GM13977 (cell line): ENCODE results near the gene LCE1A.

Experiments
- DNase-seq: peaks from one replicate; pipeline ENCODE4 v3.0.0; 2012; ENCODE audit warnings: low spot score
- in situ Hi-C: fragments of 300-500 bp; cut with MboI; formaldehyde crosslinking; loops from one replicate; pipeline ENCODE4 v1.12.0; 2022; ENCODE audit warnings: low sequenced_read_pairs, low pct_unique_long_range_greater_than_20kb, mixed read lengths, inconsistent platforms; ENCODE audit not compliant: unreplicated experiment
- TF ChIP-seq, protein P1 (sequence below): IDR thresholded peaks from 2 replicates; pipeline ENCODE4 v1.5.1; 2012; ENCODE audit warnings: mild to moderate bottlenecking, control low read depth; ENCODE audit not compliant: insufficient read depth; ENCODE audit errors: extremely low read depth, missing control alignments

Gene LCE1A

GRCh38 chr1:152864443-152864842, 37.2 kb downstream of the LCE1A start:
- TF ChIP-seq, protein P1, sequence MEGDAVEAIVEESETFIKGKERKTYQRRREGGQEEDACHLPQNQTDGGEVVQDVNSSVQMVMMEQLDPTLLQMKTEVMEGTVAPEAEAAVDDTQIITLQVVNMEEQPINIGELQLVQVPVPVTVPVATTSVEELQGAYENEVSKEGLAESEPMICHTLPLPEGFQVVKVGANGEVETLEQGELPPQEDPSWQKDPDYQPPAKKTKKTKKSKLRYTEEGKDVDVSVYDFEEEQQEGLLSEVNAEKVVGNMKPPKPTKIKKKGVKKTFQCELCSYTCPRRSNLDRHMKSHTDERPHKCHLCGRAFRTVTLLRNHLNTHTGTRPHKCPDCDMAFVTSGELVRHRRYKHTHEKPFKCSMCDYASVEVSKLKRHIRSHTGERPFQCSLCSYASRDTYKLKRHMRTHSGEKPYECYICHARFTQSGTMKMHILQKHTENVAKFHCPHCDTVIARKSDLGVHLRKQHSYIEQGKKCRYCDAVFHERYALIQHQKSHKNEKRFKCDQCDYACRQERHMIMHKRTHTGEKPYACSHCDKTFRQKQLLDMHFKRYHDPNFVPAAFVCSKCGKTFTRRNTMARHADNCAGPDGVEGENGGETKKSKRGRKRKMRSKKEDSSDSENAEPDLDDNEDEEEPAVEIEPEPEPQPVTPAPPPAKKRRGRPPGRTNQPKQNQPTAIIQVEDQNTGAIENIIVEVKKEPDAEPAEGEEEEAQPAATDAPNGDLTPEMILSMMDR = no peak
- no peak for DNase-seq
- in situ Hi-C loops = no loop called here

GRCh38 chr1:152866321-152866720, 39.0 kb downstream of the LCE1A start:
- DNase-seq = no peak
- TF ChIP-seq, protein P1 = no peak
- in situ Hi-C loops = no loop called here

GRCh38 chr1:152869808-152870419, 42.6 kb downstream of the LCE1A start:
- DNase-seq = peak; percentile 76
- in situ Hi-C loops = loop anchor here (10.0 kb wide), 1 partner anchor 55 kb away; no protein-coding TSS in a partner anchor
- TF ChIP-seq, protein P1 = peak; percentile 85

- TF ChIP-seq, protein P1 = peak; percentile 50
- no peak for DNase-seq
- in situ Hi-C loops = loop anchor here (10.0 kb wide), 1 partner anchor 54 kb away; no protein-coding TSS in a partner anchor
Observed at GRCh38 chr1:152870831-152871730, 43.8 kb downstream of the LCE1A start.

- TF ChIP-seq, protein P1 = no peak
- DNase-seq = no peak
- in situ Hi-C loops = loop anchor here (10.0 kb wide), 1 partner anchor 53 kb away; no protein-coding TSS in a partner anchor
Observed at GRCh38 chr1:152871731-152872126, 44.5 kb downstream of the LCE1A start.

DNA sequence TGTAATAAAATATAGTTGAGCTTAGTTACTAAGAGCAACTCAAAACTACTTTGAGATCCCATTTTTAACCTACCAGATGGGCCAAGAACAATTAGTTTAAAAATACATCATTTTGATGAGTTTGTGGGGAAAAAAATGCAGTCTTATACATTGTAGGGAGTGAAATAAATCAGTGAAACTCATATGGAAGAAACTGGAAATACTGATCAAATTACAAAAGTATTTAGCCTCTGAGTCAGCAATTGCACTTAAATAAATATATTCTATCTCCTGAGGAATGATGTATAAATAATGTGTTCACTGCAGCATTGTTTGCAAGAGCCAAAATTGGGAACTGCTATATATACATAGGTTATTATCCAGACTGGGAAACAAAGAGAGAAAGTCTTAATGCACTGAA, 46.2 kb downstream of the LCE1A start:
- in situ Hi-C loops = loop anchor here (10.0 kb wide), 1 partner anchor 51 kb away; no protein-coding TSS in a partner anchor
- TF ChIP-seq, protein P1 = no peak
- DNase-seq = no peak
